Endodermal cell (in vitro differentiated cells): ENCODE measurements around the gene ASPN. TPM values are rescaled to one million over a fixed set of nuclear protein-coding genes. Genes with fewer than 3 reads are reported as not detected.

ENCODE experiments used
- DNase-seq: peaks from one replicate; pipeline ENCODE4 v3.0.0-alpha.2; 2017
- H3K27ac ChIP-seq: 2 replicates; pipeline ENCODE4 v1.5.1; 2013; ENCODE audit warnings: mild to moderate bottlenecking, low read depth, low read length, moderate library complexity
- H3K27me3 ChIP-seq: 2 replicates; pipeline ENCODE4 v1.6.1; 2013; ENCODE audit warnings: mild to moderate bottlenecking, low read length, moderate library complexity; ENCODE audit not compliant: insufficient read depth, control insufficient read depth, poor library complexity, severe bottlenecking
- H3K36me3 ChIP-seq: 2 replicates; pipeline ENCODE4 v1.7.0; 2013; ENCODE audit warnings: mild to moderate bottlenecking, low read length, moderate library complexity; ENCODE audit not compliant: control insufficient read depth, insufficient read depth
- H3K4me1 ChIP-seq: one replicate; pipeline ENCODE4 v1.7.0; 2013; ENCODE audit warnings: low read length; ENCODE audit not compliant: control insufficient read depth, insufficient read depth
- H3K4me3 ChIP-seq: 2 replicates; pipeline ENCODE4 v1.5.1; 2013; ENCODE audit warnings: mild to moderate bottlenecking, low read length, moderate library complexity
- H3K9ac ChIP-seq: 2 replicates; pipeline ENCODE4 v1.6.1; 2013; ENCODE audit warnings: mild to moderate bottlenecking, low read length, moderate library complexity; ENCODE audit not compliant: poor library complexity, severe bottlenecking; ENCODE audit errors: extremely low read depth
- H3K9me3 ChIP-seq: 2 replicates; pipeline ENCODE4 v1.6.1; 2013; ENCODE audit warnings: mild to moderate bottlenecking, low read length, moderate library complexity; ENCODE audit not compliant: control insufficient read depth
- H3K27ac Mint-ChIP-seq: 2 replicates; pipeline ENCODE4 v1.8.0; 2020; ENCODE audit warnings: mixed read lengths
- H3K27me3 Mint-ChIP-seq: 2 replicates; pipeline ENCODE4 v1.8.0; 2021; ENCODE audit warnings: mild to moderate bottlenecking, mixed read lengths; ENCODE audit not compliant: insufficient read depth
- H3K36me3 Mint-ChIP-seq: 2 replicates; pipeline ENCODE4 v1.8.0; 2020; ENCODE audit warnings: low read depth, mixed read lengths
- H3K4me1 Mint-ChIP-seq: 2 replicates; pipeline ENCODE4 v1.8.0; 2020; ENCODE audit warnings: mixed read lengths
- H3K4me3 Mint-ChIP-seq: 2 replicates; pipeline ENCODE4 v1.8.0; 2020; ENCODE audit warnings: mild to moderate bottlenecking, moderate library complexity, mixed read lengths
- H3K9me3 Mint-ChIP-seq: 2 replicates; pipeline ENCODE4 v1.8.0; 2020; ENCODE audit warnings: mild to moderate bottlenecking, mixed read lengths
- WGBS, 2 experiments: methylation state at CpG; one replicate each; pipeline versions ENCODE4 v1.1.5 to v1.1.7; 2013; ENCODE audit warnings: missing lambda C conversion rate in 2 of 2, mixed read lengths in 1 of 2; ENCODE audit not compliant: insufficient coverage in 1 of 2, insufficient read length in 1 of 2; 5-methylcytosine and 5-hydroxymethylcytosine counted together
- total RNA-seq, 2 donors: library from RNA; stranded (reverse); fragmentation: NEBNext Ultra II Directional in 1 of 2; extraction: Animal tissue kit (Norgen Biotek cat#: 25700) in 1 of 2; gene quantifications; 2 replicates in 1 of 2; 3 replicates in 1 of 2; pipeline ENCODE4 v1.2.1, GENCODE V29; 2021
- TF ChIP-seq, protein P1 (sequence below): fragments of 200-600 bp; sonication (generic); conservative IDR thresholded peaks from 2 replicates; pipeline ENCODE4 v1.5.0; 2021; ENCODE audit warnings: antibody characterized with exemption, mild to moderate bottlenecking

Gene ASPN
- total RNA-seq, 2 donors from 2014 or later = not detected

DNA sequence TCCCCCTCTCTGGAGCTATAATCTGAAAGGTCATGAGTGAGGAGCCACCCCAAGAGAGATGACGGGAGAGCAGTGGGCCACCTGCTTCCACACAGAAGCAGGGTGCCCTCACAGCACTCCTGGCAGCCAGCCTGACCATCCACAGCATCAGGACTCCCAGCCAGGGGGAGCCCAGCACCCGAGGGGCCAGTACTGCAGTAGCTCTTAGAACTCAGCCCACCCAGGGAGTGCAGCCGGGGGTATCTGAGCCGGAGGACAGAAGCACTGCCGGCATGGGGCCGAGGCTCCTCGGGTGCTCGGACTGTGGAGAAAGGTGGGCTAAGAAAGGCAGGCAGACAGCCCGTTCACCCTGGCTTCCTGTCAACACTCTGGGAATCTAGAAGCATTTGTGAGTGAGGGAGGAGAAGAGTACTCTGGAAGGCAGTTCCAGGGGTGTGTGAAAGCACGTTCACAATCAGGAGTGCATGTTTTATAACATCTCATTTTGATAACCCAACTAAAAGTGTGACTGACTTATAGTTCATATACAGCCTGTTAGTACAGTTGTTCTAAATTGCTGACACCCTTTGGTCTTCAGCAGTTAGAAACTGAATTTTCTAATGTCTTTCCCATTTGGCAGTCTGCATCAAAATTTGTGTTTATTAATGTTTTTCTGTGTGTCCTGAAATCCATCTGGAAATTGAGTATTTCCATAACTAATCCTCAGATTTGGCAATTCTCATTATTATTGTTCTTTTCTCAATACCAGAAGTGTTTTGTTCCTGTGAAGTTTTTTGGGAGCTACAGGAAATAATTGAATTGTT is 25.9 kb upstream of the ASPN start:
- 90 to 91% methylated on average over 8 to 10 of the region's 10 CpGs for WGBS, 2 experiments
- Mint-ChIP-seq H3K27ac (no peak overlapping the region), H3K9me3 (peaks cover 2% of the 10 kb centered on the region), H3K4me3 (no peak overlapping the region), H3K4me1 (peaks cover 5% of the 10 kb centered on the region), H3K36me3 (no peaks in the 10 kb centered on the region), H3K27me3 (no peaks in the 10 kb centered on the region)
- DNase-seq = no peak
- no peak overlapping the region for H3K9ac ChIP-seq
- H3K27ac ChIP-seq = no peak overlapping the region
- TF ChIP-seq, protein P1, sequence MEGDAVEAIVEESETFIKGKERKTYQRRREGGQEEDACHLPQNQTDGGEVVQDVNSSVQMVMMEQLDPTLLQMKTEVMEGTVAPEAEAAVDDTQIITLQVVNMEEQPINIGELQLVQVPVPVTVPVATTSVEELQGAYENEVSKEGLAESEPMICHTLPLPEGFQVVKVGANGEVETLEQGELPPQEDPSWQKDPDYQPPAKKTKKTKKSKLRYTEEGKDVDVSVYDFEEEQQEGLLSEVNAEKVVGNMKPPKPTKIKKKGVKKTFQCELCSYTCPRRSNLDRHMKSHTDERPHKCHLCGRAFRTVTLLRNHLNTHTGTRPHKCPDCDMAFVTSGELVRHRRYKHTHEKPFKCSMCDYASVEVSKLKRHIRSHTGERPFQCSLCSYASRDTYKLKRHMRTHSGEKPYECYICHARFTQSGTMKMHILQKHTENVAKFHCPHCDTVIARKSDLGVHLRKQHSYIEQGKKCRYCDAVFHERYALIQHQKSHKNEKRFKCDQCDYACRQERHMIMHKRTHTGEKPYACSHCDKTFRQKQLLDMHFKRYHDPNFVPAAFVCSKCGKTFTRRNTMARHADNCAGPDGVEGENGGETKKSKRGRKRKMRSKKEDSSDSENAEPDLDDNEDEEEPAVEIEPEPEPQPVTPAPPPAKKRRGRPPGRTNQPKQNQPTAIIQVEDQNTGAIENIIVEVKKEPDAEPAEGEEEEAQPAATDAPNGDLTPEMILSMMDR = peak; percentile 37
- H3K4me3 ChIP-seq = no peak overlapping the region
- no peaks in the 10 kb centered on the region for H3K27me3 ChIP-seq
- no peaks in the 10 kb centered on the region for H3K36me3 ChIP-seq
- H3K4me1 ChIP-seq = no peaks in the 10 kb centered on the region
- no peaks in the 10 kb centered on the region for H3K9me3 ChIP-seq

DNA sequence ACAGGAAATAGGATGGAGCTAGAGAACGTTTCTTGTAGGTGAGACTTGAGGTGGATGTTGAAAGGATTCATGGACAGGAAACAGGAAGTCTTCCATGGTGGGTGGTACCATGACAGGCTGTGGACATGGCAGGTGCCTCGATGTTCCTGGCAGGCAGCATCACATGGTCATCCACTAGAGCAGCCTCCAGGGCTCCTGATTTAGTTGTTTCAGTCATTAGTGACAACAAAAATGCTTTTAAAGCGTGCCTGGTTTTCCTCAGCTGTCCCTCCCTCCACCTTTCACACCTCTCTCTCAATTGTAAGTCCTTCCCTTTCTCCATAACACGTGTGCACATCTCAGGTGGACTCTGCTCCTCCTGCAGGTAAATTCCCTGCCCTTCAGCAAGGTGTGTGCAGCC is 25.2 kb upstream of the ASPN start:
- no peak overlapping the region for H3K27ac Mint-ChIP-seq
- H3K27me3 ChIP-seq = no peaks in the 10 kb centered on the region
- no peak overlapping the region for H3K4me3 Mint-ChIP-seq
- H3K27ac ChIP-seq = no peak overlapping the region
- H3K36me3 ChIP-seq = no peaks in the 10 kb centered on the region
- H3K9ac ChIP-seq = no peak overlapping the region
- TF ChIP-seq, protein P1 = no peak
- H3K4me3 ChIP-seq = no peak overlapping the region
- H3K36me3 Mint-ChIP-seq = no peaks in the 10 kb centered on the region
- no peaks in the 10 kb centered on the region for H3K9me3 ChIP-seq
- H3K4me1 ChIP-seq = no peaks in the 10 kb centered on the region
- no peaks in the 10 kb centered on the region for H3K27me3 Mint-ChIP-seq
- no peak for DNase-seq
- WGBS, 2 experiments = 84 to 94% methylated on average over 4 of the region's 4 CpGs
- peaks cover 2% of the 10 kb centered on the region for H3K9me3 Mint-ChIP-seq
- H3K4me1 Mint-ChIP-seq = peaks cover 5% of the 10 kb centered on the region

DNA sequence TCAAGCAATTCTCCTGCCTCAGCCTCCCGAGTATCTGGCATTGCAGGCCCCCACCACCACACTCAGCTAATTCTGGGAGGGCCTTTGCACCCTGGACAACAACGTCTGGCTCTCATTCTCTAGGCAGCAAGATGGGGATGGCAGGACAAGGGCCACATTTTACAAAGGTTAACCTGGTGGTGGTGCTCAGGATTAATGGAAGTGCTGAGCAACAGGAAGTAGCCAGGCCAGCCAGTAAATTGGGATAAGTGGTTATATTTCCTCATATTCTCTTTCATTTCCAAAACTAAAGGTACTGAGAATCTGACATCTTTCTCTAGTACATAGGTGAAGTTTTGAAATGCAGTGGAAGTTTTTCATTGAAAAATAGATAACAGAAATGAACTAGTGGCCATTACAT is 24.7 kb upstream of the ASPN start:
- no peaks in the 10 kb centered on the region for H3K36me3 ChIP-seq
- Mint-ChIP-seq H3K9me3 (peaks cover 2% of the 10 kb centered on the region), H3K27ac (no peak overlapping the region)

More for the DNA sequence above, 24.7 kb upstream of the ASPN start:
- Histone ChIP-seq H3K4me3 (no peak overlapping the region), H3K27ac (no peak overlapping the region), H3K4me1 (no peaks in the 10 kb centered on the region), H3K9me3 (no peaks in the 10 kb centered on the region), H3K9ac (no peak overlapping the region), H3K27me3 (no peaks in the 10 kb centered on the region)
- Mint-ChIP-seq H3K4me3 (no peak overlapping the region), H3K36me3 (no peaks in the 10 kb centered on the region), H3K27me3 (no peaks in the 10 kb centered on the region), H3K4me1 (peaks cover 5% of the 10 kb centered on the region)
- TF ChIP-seq, protein P1 = peak; percentile 34
- no peak for DNase-seq
- WGBS, 2 experiments = 60 to 85% methylated on average over 1 to 2 of the region's 2 CpGs
